PFSK-1 (cell line): Measurements from ENCODE around the gene SFT2D1.

Source experiments
- FOXP2 ChIP-seq: optimal IDR thresholded peaks from 2 replicates; pipeline ENCODE3; 2011; ENCODE audit warnings: borderline replicate concordance, control low read depth, inconsistent platforms; ENCODE audit not compliant: insufficient read depth; ENCODE audit errors: extremely low read length, extremely low read depth
- POLR2AphosphoS5 ChIP-seq: IDR thresholded peaks from 2 replicates; pipeline ENCODE4 v1.6.1; 2012; ENCODE audit warnings: low read depth, mild to moderate bottlenecking, control low read depth, low read length, moderate library complexity
- SIN3A ChIP-seq: IDR thresholded peaks from 2 replicates; pipeline ENCODE4 v1.6.1; 2012; ENCODE audit warnings: mild to moderate bottlenecking, low read length, moderate library complexity, borderline replicate concordance; ENCODE audit not compliant: insufficient read depth
- TAF1 ChIP-seq: IDR thresholded peaks from 2 replicates; pipeline ENCODE4 v1.6.1; 2012; ENCODE audit warnings: low read length, control low read depth, borderline replicate concordance; ENCODE audit not compliant: insufficient read depth
- TF ChIP-seq, protein P1 (sequence below), 2 experiments: IDR thresholded peaks; 2 replicates each; pipeline versions ENCODE4 v1.6.1 to v1.8.0; 2011 to 2012; ENCODE audit warnings: low read depth in 2 of 2, low read length in 2 of 2, control low read depth in 1 of 2, inconsistent platforms in 1 of 2, mild to moderate bottlenecking in 1 of 2, moderate library complexity in 1 of 2; ENCODE audit not compliant: insufficient read depth in 1 of 2

SFT2D1 gene

DNA sequence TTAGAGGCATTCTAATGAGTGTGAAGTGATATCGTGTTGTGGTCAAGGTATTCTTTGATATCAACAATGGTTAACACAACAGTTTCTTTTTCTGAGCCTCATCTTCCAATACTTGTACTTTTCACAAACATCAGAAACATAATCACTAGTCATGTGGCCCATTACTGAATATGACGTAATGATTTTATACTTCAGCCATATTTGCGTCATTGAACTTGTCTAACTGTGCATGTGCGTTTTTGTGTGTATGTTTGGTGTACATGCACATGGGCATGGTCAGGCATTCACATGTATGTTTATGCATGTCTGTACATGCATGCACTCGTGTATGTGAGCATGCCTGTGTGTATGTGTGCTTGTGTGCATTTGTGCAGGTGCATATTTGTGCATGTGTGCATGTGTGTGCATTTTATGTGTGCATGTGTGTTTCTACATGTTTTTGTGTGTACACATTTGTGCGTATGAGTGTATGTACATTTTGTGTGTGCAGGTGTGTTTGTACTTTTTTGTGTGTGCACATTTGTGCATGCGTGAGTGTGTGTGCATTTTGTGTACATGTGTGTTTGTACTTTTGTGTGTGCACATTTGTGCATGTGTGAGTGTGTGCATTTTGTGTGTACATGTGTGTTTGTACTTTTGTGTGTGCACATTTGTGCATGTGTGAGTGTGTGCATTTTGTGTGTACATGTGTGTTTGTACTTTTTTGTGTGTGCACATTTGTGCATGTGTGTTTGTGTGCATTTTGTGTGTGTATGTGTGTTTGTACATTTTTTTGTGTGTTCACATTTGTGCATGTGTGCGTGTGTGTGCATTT is 63.6 kb downstream of the SFT2D1 start:
- TF ChIP-seq, protein P1, sequence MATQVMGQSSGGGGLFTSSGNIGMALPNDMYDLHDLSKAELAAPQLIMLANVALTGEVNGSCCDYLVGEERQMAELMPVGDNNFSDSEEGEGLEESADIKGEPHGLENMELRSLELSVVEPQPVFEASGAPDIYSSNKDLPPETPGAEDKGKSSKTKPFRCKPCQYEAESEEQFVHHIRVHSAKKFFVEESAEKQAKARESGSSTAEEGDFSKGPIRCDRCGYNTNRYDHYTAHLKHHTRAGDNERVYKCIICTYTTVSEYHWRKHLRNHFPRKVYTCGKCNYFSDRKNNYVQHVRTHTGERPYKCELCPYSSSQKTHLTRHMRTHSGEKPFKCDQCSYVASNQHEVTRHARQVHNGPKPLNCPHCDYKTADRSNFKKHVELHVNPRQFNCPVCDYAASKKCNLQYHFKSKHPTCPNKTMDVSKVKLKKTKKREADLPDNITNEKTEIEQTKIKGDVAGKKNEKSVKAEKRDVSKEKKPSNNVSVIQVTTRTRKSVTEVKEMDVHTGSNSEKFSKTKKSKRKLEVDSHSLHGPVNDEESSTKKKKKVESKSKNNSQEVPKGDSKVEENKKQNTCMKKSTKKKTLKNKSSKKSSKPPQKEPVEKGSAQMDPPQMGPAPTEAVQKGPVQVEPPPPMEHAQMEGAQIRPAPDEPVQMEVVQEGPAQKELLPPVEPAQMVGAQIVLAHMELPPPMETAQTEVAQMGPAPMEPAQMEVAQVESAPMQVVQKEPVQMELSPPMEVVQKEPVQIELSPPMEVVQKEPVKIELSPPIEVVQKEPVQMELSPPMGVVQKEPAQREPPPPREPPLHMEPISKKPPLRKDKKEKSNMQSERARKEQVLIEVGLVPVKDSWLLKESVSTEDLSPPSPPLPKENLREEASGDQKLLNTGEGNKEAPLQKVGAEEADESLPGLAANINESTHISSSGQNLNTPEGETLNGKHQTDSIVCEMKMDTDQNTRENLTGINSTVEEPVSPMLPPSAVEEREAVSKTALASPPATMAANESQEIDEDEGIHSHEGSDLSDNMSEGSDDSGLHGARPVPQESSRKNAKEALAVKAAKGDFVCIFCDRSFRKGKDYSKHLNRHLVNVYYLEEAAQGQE (IDR thresholded peaks at IDR 0.05; ENCODE audit: insufficient read depth in 1 of 2, low read depth in 2 of 2, low read length in 2 of 2): no peak
- TF ChIP-seq TAF1 (no peak), POLR2AphosphoS5 (no peak), FOXP2 (no peak), SIN3A (no peak)

DNA sequence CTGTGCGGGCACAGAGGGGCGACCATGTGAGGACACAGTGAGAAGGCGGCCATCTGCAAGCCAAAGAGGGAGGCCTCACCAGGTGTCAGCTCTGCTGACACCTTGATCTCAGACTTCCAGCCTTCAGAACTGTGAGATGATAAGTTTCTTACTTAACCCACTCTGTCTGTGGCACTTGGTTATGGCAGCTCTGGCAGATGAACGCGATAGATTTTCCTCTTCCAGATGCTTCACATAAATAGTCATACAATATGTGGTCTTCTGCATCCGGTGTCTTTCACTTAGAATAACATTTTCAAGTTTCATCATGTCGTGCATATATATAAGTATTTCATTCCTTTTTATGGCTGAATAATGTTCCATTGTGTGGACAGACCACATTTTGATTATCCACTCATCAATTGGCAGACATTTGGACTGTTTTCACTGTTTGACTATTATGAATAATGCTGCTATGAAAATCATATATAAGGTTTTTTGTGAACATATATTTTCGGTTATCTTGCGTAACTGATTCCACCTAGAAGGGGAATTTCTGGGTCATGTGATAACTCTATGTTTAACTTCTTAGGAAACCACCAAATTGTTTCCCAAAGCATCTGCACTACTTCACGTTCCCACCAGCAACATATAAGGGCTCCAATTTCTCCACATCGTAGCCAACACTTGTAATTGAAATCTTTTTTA is 64.3 kb downstream of the SFT2D1 start:
- no peak for TF ChIP-seq POLR2AphosphoS5
- no peak for TF ChIP-seq FOXP2
- TF ChIP-seq, protein P1 (IDR thresholded peaks at IDR 0.05; ENCODE audit: insufficient read depth in 1 of 2, low read depth in 2 of 2, low read length in 2 of 2): no peak
- TF ChIP-seq SIN3A: no peak
- no peak for TF ChIP-seq TAF1

DNA sequence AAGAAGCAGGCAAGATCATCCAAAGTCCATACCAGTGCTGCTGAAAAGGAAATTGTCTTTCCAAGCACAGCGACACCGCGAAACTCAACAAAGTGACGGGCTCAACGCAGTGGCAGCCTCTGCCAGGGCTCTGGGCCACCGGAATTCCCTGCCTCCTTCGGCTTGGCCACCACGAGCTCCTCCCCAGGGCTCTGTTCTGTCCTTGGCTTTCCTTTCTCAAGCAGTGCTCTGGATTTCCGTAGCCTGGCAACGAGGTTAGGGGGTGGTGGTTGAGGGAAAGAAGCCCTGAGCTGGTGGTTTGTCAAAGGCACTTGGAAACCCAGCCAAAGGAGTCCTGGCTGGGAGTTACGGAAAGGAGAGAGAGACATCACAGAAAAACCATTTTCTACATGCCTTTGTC is 65.3 kb downstream of the SFT2D1 start:
- TF ChIP-seq POLR2AphosphoS5 (no peak), TAF1 (no peak), SIN3A (no peak)
- TF ChIP-seq, protein P1 (IDR thresholded peaks at IDR 0.05; ENCODE audit: insufficient read depth in 1 of 2, low read depth in 2 of 2, low read length in 2 of 2): no peak

DNA sequence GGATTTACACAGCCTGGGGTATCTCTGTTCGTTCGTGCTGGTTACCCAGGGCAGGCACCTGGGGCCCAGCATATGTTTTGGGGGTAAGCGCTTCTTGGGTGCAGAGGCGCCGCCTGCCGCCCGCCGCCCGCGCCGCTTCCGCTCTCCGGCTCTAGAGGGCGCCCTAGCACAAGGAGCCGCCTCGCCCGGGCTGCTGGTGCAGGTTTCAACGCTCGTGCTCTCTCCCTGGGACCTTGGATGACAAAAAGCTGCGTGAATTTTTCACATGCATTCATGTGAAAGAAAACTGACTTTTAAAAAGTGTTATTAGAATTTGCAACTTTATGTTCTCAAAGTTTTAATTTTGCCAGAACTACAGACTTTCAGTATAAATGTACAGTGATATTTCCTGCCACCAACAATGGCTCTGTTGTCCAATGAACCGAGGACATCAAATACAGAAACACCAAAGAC is 66.6 kb downstream of the SFT2D1 start:
- TF ChIP-seq, protein P1 (IDR thresholded peaks at IDR 0.05; ENCODE audit: insufficient read depth in 1 of 2, low read depth in 2 of 2, low read length in 2 of 2): no peak
- TF ChIP-seq POLR2AphosphoS5 (no peak), SIN3A (no peak), TAF1 (no peak), FOXP2 (no peak)
